CD14-positive monocyte (primary cell): Measurements from ENCODE around the gene LRRC43. TPM values are rescaled to one million over a fixed set of nuclear protein-coding genes. Genes with fewer than 3 reads are reported as not detected.

Experiments used
- DNase-seq, 3 donors: peaks; one replicate each; pipeline ENCODE4 v3.0.0-alpha.2; 2011 to 2022
- H2AFZ ChIP-seq: 2 replicates; pipeline ENCODE4 v1.6.0; 2012; ENCODE audit warnings: mild to moderate bottlenecking, low read depth, low read length, inconsistent platforms; ENCODE audit not compliant: insufficient read depth, poor library complexity, severe bottlenecking
- H3K27ac ChIP-seq, 2 donors: 1 replicate in 1 of 2; 2 replicates in 1 of 2; pipeline ENCODE4 v1.5.1; 2012 to 2013; ENCODE audit warnings: low read length in 2 of 2, control low read depth in 1 of 2, inconsistent platforms in 1 of 2, low read depth in 1 of 2, mild to moderate bottlenecking in 1 of 2
- H3K27me3 ChIP-seq, 2 donors: one replicate each; pipeline versions ENCODE4 v1.6.0 to v1.6.1; 2011 to 2013; ENCODE audit warnings: low read length in 2 of 2; ENCODE audit not compliant: control insufficient read depth in 2 of 2, insufficient read depth in 2 of 2
- H3K36me3 ChIP-seq, 2 donors: replicated peaks in 1 of 2; 1 replicate in 1 of 2; 2 replicates in 1 of 2; pipeline versions ENCODE4 v1.5.1 to v1.6.1; 2012 to 2013; ENCODE audit warnings: low read length in 2 of 2, control low read depth in 1 of 2, inconsistent platforms in 1 of 2, mild to moderate bottlenecking in 1 of 2; ENCODE audit not compliant: insufficient read depth in 2 of 2, control insufficient read depth in 1 of 2
- H3K4me1 ChIP-seq, 2 donors: 1 replicate in 1 of 2; 2 replicates in 1 of 2; pipeline versions ENCODE4 v1.5.1 to v1.6.1; 2012 to 2013; ENCODE audit warnings: low read length in 2 of 2, control low read depth in 1 of 2, inconsistent platforms in 1 of 2, mild to moderate bottlenecking in 1 of 2, moderate library complexity in 1 of 2; ENCODE audit not compliant: insufficient read depth in 2 of 2, control insufficient read depth in 1 of 2
- H3K4me2 ChIP-seq: replicated peaks from 2 replicates; pipeline ENCODE3; 2012; ENCODE audit warnings: low read length, moderate library complexity, mild to moderate bottlenecking; ENCODE audit not compliant: poor library complexity, severe bottlenecking; ENCODE audit errors: extremely low read depth
- H3K4me3 ChIP-seq, 3 experiments: fragments of 200-600 bp in 1 of 3; sonication (generic) in 1 of 3; replicated peaks in 1 of 3; 1 replicate in 2 of 3; 2 replicates in 1 of 3; pipeline ENCODE4 v1.5.1; 2011 to 2013; ENCODE audit warnings: low read length in 3 of 3, mild to moderate bottlenecking in 3 of 3, control low read depth in 2 of 3, low read depth in 2 of 3, inconsistent platforms in 1 of 3, moderate library complexity in 1 of 3
- H3K79me2 ChIP-seq: 2 replicates; pipeline ENCODE4 v1.6.0; 2012; ENCODE audit warnings: mild to moderate bottlenecking, control low read depth, inconsistent platforms, low read length, moderate library complexity; ENCODE audit not compliant: insufficient read depth
- H3K9ac ChIP-seq: 2 replicates; pipeline ENCODE4 v1.6.0; 2017; ENCODE audit warnings: low read length, mild to moderate bottlenecking; ENCODE audit not compliant: insufficient read depth, poor library complexity, severe bottlenecking
- H3K9me3 ChIP-seq, 2 donors: replicated peaks in 1 of 2; 1 replicate in 1 of 2; 2 replicates in 1 of 2; pipeline versions ENCODE4 v1.5.1 to v1.6.1; 2012 to 2013; ENCODE audit warnings: low read length in 2 of 2, control low read depth in 1 of 2; ENCODE audit not compliant: control insufficient read depth in 1 of 2, insufficient read depth in 1 of 2
- H4K20me1 ChIP-seq: 2 replicates; pipeline ENCODE4 v1.6.0; 2012; ENCODE audit warnings: mild to moderate bottlenecking, low read length, control low read depth, moderate library complexity; ENCODE audit not compliant: insufficient read depth
- H3K27ac Mint-ChIP-seq, 7 donors: one replicate each; pipeline ENCODE4 v1.8.0; 2020; ENCODE audit warnings: mild to moderate bottlenecking in 7 of 7, mixed read lengths in 7 of 7, moderate library complexity in 6 of 7, inconsistent platforms in 2 of 7
- H3K27me3 Mint-ChIP-seq, 3 donors: one replicate each; pipeline ENCODE4 v1.8.0; 2021 to 2022; ENCODE audit warnings: low read depth in 3 of 3, mild to moderate bottlenecking in 3 of 3, mixed read lengths in 3 of 3, moderate library complexity in 3 of 3, inconsistent platforms in 1 of 3
- H3K36me3 Mint-ChIP-seq, 2 donors: one replicate each; pipeline ENCODE4 v1.8.0; 2020; ENCODE audit warnings: mixed read lengths in 2 of 2, inconsistent platforms in 1 of 2, mild to moderate bottlenecking in 1 of 2
- H3K4me1 Mint-ChIP-seq: one replicate; pipeline ENCODE4 v1.8.0; 2020; ENCODE audit warnings: mild to moderate bottlenecking, mixed read lengths
- H3K4me3 Mint-ChIP-seq, 2 donors: one replicate each; pipeline ENCODE4 v1.8.0; 2020; ENCODE audit warnings: mild to moderate bottlenecking in 2 of 2, mixed read lengths in 2 of 2, moderate library complexity in 1 of 2
- H3K9me3 Mint-ChIP-seq, 7 donors: one replicate each; pipeline ENCODE4 v1.8.0; 2020 to 2022; ENCODE audit warnings: mixed read lengths in 7 of 7, mild to moderate bottlenecking in 6 of 7, moderate library complexity in 6 of 7, inconsistent platforms in 2 of 7
- WGBS: methylation state at CpG from one replicate; pipeline ENCODE4 v1.1.5; 2013; ENCODE audit warnings: missing lambda C conversion rate; ENCODE audit not compliant: insufficient coverage; 5-methylcytosine and 5-hydroxymethylcytosine counted together
- intact Hi-C, 2 donors: fragments of 100-400 bp; cut with micrococcal nuclease; formaldehyde crosslinking; loops; one replicate each; pipeline versions ENCODE4 v1.15.0 to v1.15.1; 2023
- polyA plus RNA-seq, 3 donors: library from polyadenylated mRNA; depleted of rRNA in 1 of 3; unstranded in 2 of 3; stranded (reverse) in 1 of 3; fragments of 300-500 nt in 2 of 3; fragments of >200 nt in 1 of 3; fragmentation: Illumina TruSeq in 2 of 3; gene quantifications; 1 replicate in 2 of 3; 2 replicates in 1 of 3; pipeline ENCODE4 v1.2.3, GENCODE V29; 2012 to 2021
- TF ChIP-seq, protein P1 (sequence below): fragments of 200-600 bp; IDR thresholded peaks from one replicate; pipeline ENCODE4 v1.8.0; 2022; ENCODE audit warnings: antibody characterized with exemption, mild to moderate bottlenecking

The LRRC43 gene
- polyA plus RNA-seq, 3 donors, result 0.19 TPM; not detected in 2

DNA sequence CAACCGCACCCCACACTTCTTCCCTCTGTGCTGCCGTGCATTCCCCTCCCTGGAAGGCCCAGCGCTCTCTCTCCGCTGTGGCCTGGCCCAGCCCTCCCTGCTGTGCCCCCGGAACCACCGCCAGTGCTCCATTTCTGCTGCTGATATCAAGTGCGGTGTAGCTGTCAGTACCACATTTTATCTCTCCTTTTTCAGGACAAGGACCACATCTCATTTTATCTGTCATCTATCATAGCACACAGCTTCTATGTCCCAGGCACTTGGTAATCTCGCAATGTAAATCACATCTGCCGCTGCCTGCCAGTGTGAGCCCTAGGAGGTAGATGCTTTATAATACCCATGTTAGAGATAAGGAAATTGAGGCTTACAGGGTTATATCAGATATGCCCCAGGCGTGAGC lies 27.2 kb upstream of the LRRC43 start:
- WGBS, result 96% methylated on average over 7 of the region's 10 CpGs
- H3K4me1 ChIP-seq, result no peaks in the 10 kb centered on the region
- Mint-ChIP-seq H3K36me3 (no peaks in the 10 kb centered on the region), H3K4me3 (no peak overlapping the region), H3K27ac (no peak overlapping the region), H3K9me3 (peaks cover 0 to 3% (median 0%) of the 10 kb centered on the region in 7 donors), H3K4me1 (peaks cover 2% of the 10 kb centered on the region), H3K27me3 (peaks cover 0 to 9% (median 8%) of the 10 kb centered on the region in 3 donors)
- no peak overlapping the region for H3K9ac ChIP-seq
- TF ChIP-seq, protein P1, sequence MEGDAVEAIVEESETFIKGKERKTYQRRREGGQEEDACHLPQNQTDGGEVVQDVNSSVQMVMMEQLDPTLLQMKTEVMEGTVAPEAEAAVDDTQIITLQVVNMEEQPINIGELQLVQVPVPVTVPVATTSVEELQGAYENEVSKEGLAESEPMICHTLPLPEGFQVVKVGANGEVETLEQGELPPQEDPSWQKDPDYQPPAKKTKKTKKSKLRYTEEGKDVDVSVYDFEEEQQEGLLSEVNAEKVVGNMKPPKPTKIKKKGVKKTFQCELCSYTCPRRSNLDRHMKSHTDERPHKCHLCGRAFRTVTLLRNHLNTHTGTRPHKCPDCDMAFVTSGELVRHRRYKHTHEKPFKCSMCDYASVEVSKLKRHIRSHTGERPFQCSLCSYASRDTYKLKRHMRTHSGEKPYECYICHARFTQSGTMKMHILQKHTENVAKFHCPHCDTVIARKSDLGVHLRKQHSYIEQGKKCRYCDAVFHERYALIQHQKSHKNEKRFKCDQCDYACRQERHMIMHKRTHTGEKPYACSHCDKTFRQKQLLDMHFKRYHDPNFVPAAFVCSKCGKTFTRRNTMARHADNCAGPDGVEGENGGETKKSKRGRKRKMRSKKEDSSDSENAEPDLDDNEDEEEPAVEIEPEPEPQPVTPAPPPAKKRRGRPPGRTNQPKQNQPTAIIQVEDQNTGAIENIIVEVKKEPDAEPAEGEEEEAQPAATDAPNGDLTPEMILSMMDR, result no peak
- no peaks in the 10 kb centered on the region for H3K27me3 ChIP-seq
- H3K27ac ChIP-seq, result no peak overlapping the region
- no peaks in the 10 kb centered on the region for H3K9me3 ChIP-seq
- no peak overlapping the region for H2AFZ ChIP-seq
- no peaks in the 10 kb centered on the region for H4K20me1 ChIP-seq
- no peak overlapping the region for H3K4me2 ChIP-seq
- DNase-seq, result no peak
- H3K36me3 ChIP-seq, result no peaks in the 10 kb centered on the region
- H3K79me2 ChIP-seq, result no peaks in the 10 kb centered on the region
- intact Hi-C loops, result no loop called here
- no peak overlapping the region for H3K4me3 ChIP-seq

- Mint-ChIP-seq H3K4me3 (no peak overlapping the region), H3K27me3 (peaks cover 0 to 6% (median 2%) of the 10 kb centered on the region in 3 donors), H3K36me3 (no peaks in the 10 kb centered on the region), H3K27ac (no peak overlapping the region), H3K4me1 (no peaks in the 10 kb centered on the region), H3K9me3 (peaks cover 0 to 3% (median 0%) of the 10 kb centered on the region in 7 donors)
- no peaks in the 10 kb centered on the region for H3K9me3 ChIP-seq
- DNase-seq, result no peak
- no peak overlapping the region for H3K4me3 ChIP-seq
- H3K27me3 ChIP-seq, result no peaks in the 10 kb centered on the region
- no peak overlapping the region for H3K4me2 ChIP-seq
- no peaks in the 10 kb centered on the region for H3K36me3 ChIP-seq
- H3K79me2 ChIP-seq, result no peaks in the 10 kb centered on the region
- intact Hi-C loops, result no loop called here
- 79% methylated on average over 4 of the region's 7 CpGs for WGBS
- no peak overlapping the region for H3K9ac ChIP-seq
- no peaks in the 10 kb centered on the region for H4K20me1 ChIP-seq
- no peak overlapping the region for H2AFZ ChIP-seq
- no peaks in the 10 kb centered on the region for H3K4me1 ChIP-seq
- H3K27ac ChIP-seq, result no peak overlapping the region
- TF ChIP-seq, protein P1, result no peak
These were observed 24.1 kb upstream of the LRRC43 start for GRCh38 chr12:122158700-122159285.
